HG03159 (cell line): Measurements from ENCODE around the gene POFUT2.
"Not testable (repeated sequence)": the region's sequence is repeated elsewhere in the genome, so short reads cannot be mapped to it uniquely, and the experiment has no call there.

Experiments
- ATAC-seq: cut with Tn5 transposase; IDR thresholded peaks from one replicate; pipeline ENCODE4 v1.9.1; 2021; ENCODE audit warnings: mild to moderate bottlenecking, moderate library complexity; ENCODE audit not compliant: unreplicated experiment

The POFUT2 gene

GRCh38 chr21:45310459-45310858, 22.8 kb upstream of the POFUT2 start:
- ATAC-seq, result no peak

- ATAC-seq, result no peak
Measured at GRCh38 chr21:45309987-45310381, 22.3 kb upstream of the POFUT2 start.

- no peak for ATAC-seq
Measured at GRCh38 chr21:45309069-45309986, 21.6 kb upstream of the POFUT2 start.

GRCh38 chr21:45308194-45309068, 20.7 kb upstream of the POFUT2 start:
- no peak for ATAC-seq

- not testable (repeated sequence) for ATAC-seq
Measured at GRCh38 chr21:45307597-45308158, 20.0 kb upstream of the POFUT2 start.

GRCh38 chr21:45306832-45307571, 19.3 kb upstream of the POFUT2 start:
- no peak for ATAC-seq

GRCh38 chr21:45306453-45306831, 18.7 kb upstream of the POFUT2 start:
- no peak for ATAC-seq

- ATAC-seq, result no peak
Measured at GRCh38 chr21:45305836-45306235, 18.1 kb upstream of the POFUT2 start.

GRCh38 chr21:45304945-45305344, 17.2 kb upstream of the POFUT2 start:
- ATAC-seq, result no peak

GRCh38 chr21:45304476-45304830, 16.8 kb upstream of the POFUT2 start:
- ATAC-seq, result no peak

GRCh38 chr21:45303751-45304475, 16.2 kb upstream of the POFUT2 start:
- no peak for ATAC-seq

GRCh38 chr21:45303091-45303615, 15.5 kb upstream of the POFUT2 start:
- ATAC-seq, result no peak

GRCh38 chr21:45302082-45303061, 14.7 kb upstream of the POFUT2 start:
- ATAC-seq, result no peak

GRCh38 chr21:45301521-45302081, 13.9 kb upstream of the POFUT2 start:
- no peak for ATAC-seq

- ATAC-seq, result no peak
Measured at GRCh38 chr21:45300786-45301520, 13.3 kb upstream of the POFUT2 start.

GRCh38 chr21:45299864-45300785, 12.4 kb upstream of the POFUT2 start:
- ATAC-seq, result no peak
